Endothelial cell of umbilical vein (primary cell): ENCODE data around the gene ETS2. TPM values are rescaled to one million over a fixed set of nuclear protein-coding genes. Genes with fewer than 3 reads are reported as not detected.

Experiments used
- BruUV-seq: library from RNA; stranded (reverse); fragments of 400-500 nt; replicated peaks from 2 replicates; lab custom pipeline; 2021; lab: Mats Ljungman, UMichigan
- CTCF ChIA-PET: fragments of 300-600, 350-600 bp; sonication (Branson Sonifier 250); formaldehyde crosslinking; loops from one replicate; lab custom pipeline; 2021; ENCODE audit warnings: antibody characterized with exemption, inconsistent platforms; lab: Charles Lee
- POLR2A ChIA-PET: fragments of 300-600, 350-600 bp; sonication (Branson Sonifier 250); formaldehyde crosslinking; loops from one replicate; lab custom pipeline; 2021; ENCODE audit warnings: antibody characterized with exemption, inconsistent platforms; lab: Charles Lee
- DNase-seq: peaks from one replicate; pipeline ENCODE4 v3.0.0-alpha.2; 2011; ENCODE audit warnings: low read depth, low spot score
- FAIRE-seq: peaks from 2 replicates; lab custom pipeline; 2011; peaks lifted over from hg19 to GRCh38; lab: Jason Lieb, UNC
- H2AFZ ChIP-seq: 2 replicates; pipeline ENCODE4 v1.6.0; 2012; ENCODE audit warnings: low read depth, low read length, control low read depth, inconsistent platforms
- H3K27ac ChIP-seq: 2 replicates; pipeline ENCODE4 v1.5.1; 2011; ENCODE audit warnings: low read depth, mild to moderate bottlenecking, control low read depth, low read length, moderate library complexity; ENCODE audit not compliant: insufficient read depth
- H3K27me3 ChIP-seq, 2 experiments: 2 replicates each; pipeline versions ENCODE4 v1.6.0 to v1.6.1; 2011; ENCODE audit warnings: low read length in 2 of 2, mixed read lengths in 1 of 2; ENCODE audit not compliant: control insufficient read depth in 2 of 2, insufficient read depth in 2 of 2
- H3K36me3 ChIP-seq, 2 experiments: 2 replicates in 1 of 2; 3 replicates in 1 of 2; pipeline ENCODE4 v1.5.1; 2011; ENCODE audit warnings: low read length in 2 of 2, mild to moderate bottlenecking in 1 of 2, moderate library complexity in 1 of 2; ENCODE audit not compliant: control insufficient read depth in 2 of 2, insufficient read depth in 2 of 2; ENCODE audit errors: extremely low read depth in 1 of 2
- H3K4me1 ChIP-seq: 3 replicates; pipeline ENCODE4 v1.5.1; 2011; ENCODE audit warnings: mild to moderate bottlenecking, low read length; ENCODE audit not compliant: control insufficient read depth, insufficient read depth; ENCODE audit errors: extremely low read depth
- H3K4me2 ChIP-seq: 2 replicates; pipeline ENCODE4 v1.6.1; 2011; ENCODE audit warnings: low read length, control low read depth, mixed read lengths; ENCODE audit not compliant: insufficient read depth
- H3K4me3 ChIP-seq, 3 experiments: fragments of 200-600 bp in 1 of 3; sonication (generic), shearing (Covaris generic) in 1 of 3; replicated peaks in 1 of 3; 2 replicates each; pipeline ENCODE4 v1.5.1; 2011 to 2016; ENCODE audit warnings: control low read depth in 3 of 3, low read length in 3 of 3, mild to moderate bottlenecking in 2 of 3, inconsistent platforms in 1 of 3, low read depth in 1 of 3, moderate library complexity in 1 of 3; ENCODE audit not compliant: insufficient read depth in 1 of 3
- H3K79me2 ChIP-seq: 2 replicates; pipeline ENCODE4 v1.6.0; 2012; ENCODE audit warnings: low read length, inconsistent platforms; ENCODE audit not compliant: control insufficient read depth, insufficient read depth
- H3K9ac ChIP-seq: replicated peaks from 2 replicates; pipeline ENCODE3; 2011; ENCODE audit warnings: low read length, control low read depth; ENCODE audit not compliant: insufficient read depth; ENCODE audit errors: extremely low read depth
- H3K9me1 ChIP-seq: replicated peaks from 3 replicates; pipeline ENCODE4 v1.6.0; 2011; ENCODE audit warnings: mild to moderate bottlenecking, low read length; ENCODE audit not compliant: control insufficient read depth, insufficient read depth; ENCODE audit errors: extremely low read depth
- H3K9me3 ChIP-seq: replicated peaks from 2 replicates; pipeline ENCODE4 v1.5.1; 2012; ENCODE audit warnings: low read length, inconsistent platforms; ENCODE audit not compliant: control insufficient read depth, insufficient read depth
- H4K20me1 ChIP-seq: replicated peaks from 2 replicates; pipeline ENCODE3; 2011; ENCODE audit warnings: mild to moderate bottlenecking, low read length; ENCODE audit not compliant: control insufficient read depth, insufficient read depth; ENCODE audit errors: extremely low read depth
- CTCF ChIP-seq, 2 donors: IDR thresholded peaks; 1 replicate in 1 of 2; 2 replicates in 1 of 2; pipeline ENCODE4 v1.5.1; 2011; ENCODE audit warnings: low read length in 2 of 2, mild to moderate bottlenecking in 2 of 2, moderate library complexity in 2 of 2, control low read depth in 1 of 2, inconsistent platforms in 1 of 2, low read depth in 1 of 2; ENCODE audit not compliant: insufficient read depth in 1 of 2; ENCODE audit errors: extremely low read depth in 1 of 2
- FOS ChIP-seq: IDR thresholded peaks from 2 replicates; pipeline ENCODE4 v1.6.1; 2011; ENCODE audit warnings: mild to moderate bottlenecking, low read length, moderate library complexity, borderline replicate concordance; ENCODE audit not compliant: insufficient read depth
- GATA2 ChIP-seq: IDR thresholded peaks from 2 replicates; pipeline ENCODE4 v1.7.0; 2011; ENCODE audit warnings: low read depth, mild to moderate bottlenecking, moderate library complexity, mixed read lengths, low read length; ENCODE audit not compliant: insufficient read length, insufficient read depth
- MAX ChIP-seq: IDR thresholded peaks from 2 replicates; pipeline ENCODE4 v1.6.1; 2011; ENCODE audit not compliant: insufficient read depth, insufficient read length
- MYC ChIP-seq: IDR thresholded peaks from one replicate; pipeline ENCODE4 v1.6.1; 2011; ENCODE audit warnings: mild to moderate bottlenecking, low read depth, low read length
- POLR2AphosphoS5 ChIP-seq: IDR thresholded peaks from 2 replicates; pipeline ENCODE4 v1.6.1; 2012; ENCODE audit warnings: low read depth, mild to moderate bottlenecking, control low read depth, low read length, moderate library complexity; ENCODE audit not compliant: insufficient read depth
- dilution Hi-C: fragments of 300-500 bp; cut with MboI; formaldehyde crosslinking; loops from one replicate; pipeline ENCODE4 v1.15.0; 2019; ENCODE audit warnings: low sequenced_read_pairs; ENCODE audit not compliant: extremely low pct_ligation_motif_present
- intact Hi-C: fragments of 100-400 bp; cut with micrococcal nuclease; formaldehyde crosslinking; loops from one replicate; pipeline ENCODE4 v1.10.0; 2022
- polyA plus RNA-seq, 4 experiments: library from polyadenylated mRNA; depleted of rRNA in 3 of 4; stranded (reverse) in 3 of 4; unstranded in 1 of 4; fragments of >200 nt; gene quantifications; 2 replicates each; pipeline versions ENCODE4 v1.2.1 to v1.2.3, GENCODE V29; 2011 to 2012; ENCODE audit warnings: missing spikeins in 1 of 4
- total RNA-seq: library from RNA; stranded (reverse); gene quantifications from 2 replicates; pipeline ENCODE4 v1.2.3, GENCODE V29; 2021

ETS2 gene
- total and polyA plus RNA-seq, 2 donors (not counting 3 experiments of a cell fraction or from before 2014, with no cell fraction given), result 16.3 to 54.5 TPM

GRCh38 chr21:38806153-38806941 lies 618 bp downstream of the ETS2 start:
- peak overlapping the region; percentile 98 for H3K4me2 ChIP-seq
- CTCF ChIA-PET, result interaction anchor here (1.1 to 3.2 kb wide), 8 partner anchors 20 to 331 kb away, joined by 3 to 16 read pairs (median 9); no protein-coding TSS in a partner anchor
- dilution Hi-C loops (no loop called here), intact Hi-C loops (loop anchor here (5.0 kb wide), 1 partner anchor 91 kb away; no protein-coding TSS in a partner anchor)
- peaks cover 3% of the 10 kb centered on the region for H4K20me1 ChIP-seq
- FAIRE-seq, result no peak
- TSS peak; percentile 9 for BruUV-seq
- peaks cover 43% of the 10 kb centered on the region for H3K4me1 ChIP-seq
- DNase-seq, result no peak
- no peaks in the 10 kb centered on the region for H3K9me3 ChIP-seq
- POLR2A ChIA-PET, result no interaction called here
- peaks cover 0 to 4% of the 10 kb centered on the region in 2 experiments for H3K36me3 ChIP-seq
- H3K4me3 ChIP-seq, result peak overlapping the region; percentile 93 to 98 (median 97)
- H2AFZ ChIP-seq, result peak overlapping the region; percentile 43
- no peak for TF ChIP-seq GATA2
- TF ChIP-seq CTCF (IDR thresholded peaks at IDR 0.05; ENCODE audit: extremely low read depth in 1 of 2, insufficient read depth in 1 of 2, low read depth in 1 of 2, low read length in 2 of 2), result peak in 1 of 2 donors; percentile 14
- H3K9me1 ChIP-seq, result no peaks in the 10 kb centered on the region
- H3K27ac ChIP-seq, result peak overlapping the region; percentile 74
- no peaks in the 10 kb centered on the region for H3K27me3 ChIP-seq
- peaks cover 42% of the 10 kb centered on the region for H3K79me2 ChIP-seq
- peak overlapping the region; percentile 89 for H3K9ac ChIP-seq

GRCh38 chr21:38806942-38807284 lies 1.2 kb downstream of the ETS2 start:
- Histone ChIP-seq H3K27ac (peak overlapping the region; percentile 74), H3K36me3 (peaks cover 0 to 7% of the 10 kb centered on the region in 2 experiments), H3K4me3 (peak overlapping the region; percentile 93 to 98 (median 97)), H3K9me1 (no peaks in the 10 kb centered on the region), H4K20me1 (peaks cover 3% of the 10 kb centered on the region), H3K9ac (peak overlapping the region; percentile 89), H2AFZ (no peak overlapping the region), H3K9me3 (no peaks in the 10 kb centered on the region), H3K79me2 (peaks cover 48% of the 10 kb centered on the region), H3K4me1 (peaks cover 48% of the 10 kb centered on the region), H3K27me3 (no peaks in the 10 kb centered on the region), H3K4me2 (peak overlapping the region; percentile 98)
- DNase-seq (peak; percentile 52), FAIRE-seq (peak; percentile 87)
- no TSS peak for BruUV-seq
- no peak for TF ChIP-seq MAX
- no peak for TF ChIP-seq MYC
- peak; percentile 24 for TF ChIP-seq GATA2
- TF ChIP-seq POLR2AphosphoS5, result no peak
- peak; percentile 9 for TF ChIP-seq FOS
- dilution Hi-C loops (no loop called here), intact Hi-C loops (loop anchor here (1.0 to 5.0 kb wide), 2 partner anchors 90 to 186 kb away; no protein-coding TSS in a partner anchor)
- ChIA-PET CTCF (interaction anchor here (0.8 to 2.9 kb wide), 15 partner anchors 11 to 331 kb away, joined by 3 to 17 read pairs (median 4); no protein-coding TSS in a partner anchor), POLR2A (interaction anchor here (0.5 kb wide), 1 partner anchor 209 kb away, joined by 5 read pairs; no protein-coding TSS in a partner anchor)
